Measurements from ENCODE around the gene KIAA1671.

KIAA1671 gene

DNA sequence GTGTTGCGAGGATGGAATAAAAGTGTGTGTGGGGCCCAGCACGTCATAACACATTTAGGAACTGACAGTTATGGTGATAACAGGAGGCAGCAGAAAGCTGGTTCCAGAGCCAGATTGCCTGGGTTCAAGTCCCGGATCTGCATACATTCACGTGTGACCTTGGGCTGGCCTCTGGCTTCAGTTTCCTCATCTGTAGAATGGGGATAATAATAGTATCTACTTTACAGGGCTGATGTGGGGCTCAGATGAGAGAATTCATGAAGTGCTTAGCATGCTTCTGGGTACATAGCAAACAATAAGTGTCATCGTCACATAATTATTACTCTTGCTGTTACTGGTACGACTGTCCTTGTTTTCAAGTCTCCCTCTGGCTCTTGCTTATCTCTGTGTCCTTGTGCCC is 97.3 kb downstream of the KIAA1671 start:
- no peak overlapping the region for H3K27ac ChIP-seq
- DNase-seq (ENCODE audit: low spot score): no peak
- ChIA-PET POLR2A (ENCODE audit: low non-redundant PET) (no interaction called here), CTCF (interaction anchor here (0.6 to 1.7 kb wide), 4 partner anchors 20 to 117 kb away, joined by 3 to 6 read pairs (median 4); no protein-coding TSS in a partner anchor)
- TF ChIP-seq, protein P1, sequence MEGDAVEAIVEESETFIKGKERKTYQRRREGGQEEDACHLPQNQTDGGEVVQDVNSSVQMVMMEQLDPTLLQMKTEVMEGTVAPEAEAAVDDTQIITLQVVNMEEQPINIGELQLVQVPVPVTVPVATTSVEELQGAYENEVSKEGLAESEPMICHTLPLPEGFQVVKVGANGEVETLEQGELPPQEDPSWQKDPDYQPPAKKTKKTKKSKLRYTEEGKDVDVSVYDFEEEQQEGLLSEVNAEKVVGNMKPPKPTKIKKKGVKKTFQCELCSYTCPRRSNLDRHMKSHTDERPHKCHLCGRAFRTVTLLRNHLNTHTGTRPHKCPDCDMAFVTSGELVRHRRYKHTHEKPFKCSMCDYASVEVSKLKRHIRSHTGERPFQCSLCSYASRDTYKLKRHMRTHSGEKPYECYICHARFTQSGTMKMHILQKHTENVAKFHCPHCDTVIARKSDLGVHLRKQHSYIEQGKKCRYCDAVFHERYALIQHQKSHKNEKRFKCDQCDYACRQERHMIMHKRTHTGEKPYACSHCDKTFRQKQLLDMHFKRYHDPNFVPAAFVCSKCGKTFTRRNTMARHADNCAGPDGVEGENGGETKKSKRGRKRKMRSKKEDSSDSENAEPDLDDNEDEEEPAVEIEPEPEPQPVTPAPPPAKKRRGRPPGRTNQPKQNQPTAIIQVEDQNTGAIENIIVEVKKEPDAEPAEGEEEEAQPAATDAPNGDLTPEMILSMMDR (conservative IDR thresholded peaks at IDR 0.05; ENCODE audit: low read depth): no peak

DNA sequence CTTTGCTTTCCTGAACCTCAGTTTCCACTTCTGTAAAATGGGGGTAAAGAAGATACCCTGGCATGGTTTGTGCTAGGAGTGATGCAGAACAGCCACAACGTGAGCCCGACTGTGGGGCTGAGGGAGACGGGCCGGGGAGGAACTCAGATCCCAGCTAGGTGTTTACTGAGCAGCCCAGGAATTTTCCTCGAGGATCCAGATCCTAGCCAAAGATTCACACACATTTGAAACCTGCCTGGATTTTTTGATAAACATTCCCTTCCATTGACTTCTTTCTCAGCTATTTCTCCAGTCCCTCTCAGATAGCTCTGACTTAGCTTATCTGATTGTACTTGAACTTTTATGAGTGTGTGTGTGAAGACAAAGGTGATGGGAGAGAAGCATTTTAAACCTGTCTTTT is 98.0 kb downstream of the KIAA1671 start:
- TF ChIP-seq, protein P1 (conservative IDR thresholded peaks at IDR 0.05; ENCODE audit: low read depth): no peak
- ChIA-PET POLR2A (ENCODE audit: low non-redundant PET) (interaction anchor here (0.7 kb wide), 1 partner anchor 10 kb away, joined by 3 read pairs; no protein-coding TSS in a partner anchor), CTCF (interaction anchor here (0.6 to 1.2 kb wide), 4 partner anchors 112 to 461 kb away, joined by 3 to 5 read pairs (median 3); no protein-coding TSS in a partner anchor)
- DNase-seq (ENCODE audit: low spot score): no peak
- H3K27ac ChIP-seq: no peak overlapping the region

DNA sequence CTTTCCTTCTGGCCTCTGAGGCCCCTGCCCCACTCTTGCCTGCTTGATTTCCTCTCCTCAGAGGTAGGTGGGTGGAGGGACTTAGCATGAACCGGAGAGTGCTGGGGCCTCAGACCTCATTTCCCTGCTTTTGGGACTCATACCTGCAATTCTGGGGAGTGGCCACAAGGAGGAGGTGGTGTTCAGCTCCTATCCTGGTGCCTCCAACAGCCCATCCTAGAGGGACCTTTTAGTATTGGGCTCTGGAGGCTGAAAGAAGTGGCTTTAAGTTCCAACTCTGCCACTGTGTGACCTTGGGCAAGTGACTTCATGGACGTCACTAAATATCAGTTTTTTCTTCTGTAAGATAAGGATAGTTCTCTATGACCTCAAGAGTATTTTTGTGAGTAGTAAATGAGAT is 98.6 kb downstream of the KIAA1671 start:
- ChIA-PET POLR2A (ENCODE audit: low non-redundant PET) (no interaction called here), CTCF (interaction anchor here (0.6 to 1.2 kb wide), 3 partner anchors 113 to 462 kb away, joined by 3 to 5 read pairs (median 3); no protein-coding TSS in a partner anchor)
- H3K27ac ChIP-seq: no peak overlapping the region
- TF ChIP-seq, protein P1 (conservative IDR thresholded peaks at IDR 0.05; ENCODE audit: low read depth): peak; percentile 36
- no peak for DNase-seq (ENCODE audit: low spot score)

DNA sequence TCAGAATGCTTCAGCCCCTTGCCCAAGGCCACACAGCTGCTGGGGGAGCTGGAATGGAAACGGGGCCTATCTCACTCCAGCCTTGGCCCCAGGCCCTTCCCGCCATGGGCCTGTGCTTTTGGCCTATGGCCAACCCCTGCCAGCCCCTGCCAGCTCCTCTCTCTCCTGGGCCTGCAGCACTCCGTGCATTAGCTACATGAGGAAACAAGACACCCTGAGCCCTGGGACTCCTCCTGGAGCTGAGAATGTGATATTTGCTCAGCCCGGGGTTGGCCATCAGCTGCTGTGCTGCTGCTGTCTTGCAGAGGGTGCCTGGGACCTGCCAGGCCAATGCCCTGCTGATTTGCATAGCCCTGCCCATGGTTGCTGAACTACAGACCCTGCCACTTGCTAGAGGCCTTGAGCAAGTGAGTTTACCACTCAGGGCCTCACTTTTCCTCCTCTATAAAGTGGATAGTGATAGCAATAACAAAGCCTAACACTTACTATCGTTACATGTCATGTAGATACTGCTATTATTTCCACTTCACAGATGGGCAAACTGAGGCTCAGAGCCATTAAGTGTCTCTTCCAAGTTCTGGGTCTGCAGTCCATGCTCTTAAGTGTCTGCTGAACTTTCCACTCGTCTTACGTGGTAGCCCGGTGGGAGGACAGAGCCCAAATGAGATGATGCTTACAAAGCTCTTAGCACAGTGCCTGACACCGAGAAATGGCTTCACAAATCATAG is 99.6 kb downstream of the KIAA1671 start:
- POLR2A ChIA-PET (ENCODE audit: low non-redundant PET): no interaction called here
- CTCF ChIA-PET: interaction anchor here (0.6 to 0.7 kb wide), 2 partner anchors 69 to 76 kb away, joined by 3 to 4 read pairs; no protein-coding TSS in a partner anchor
- DNase-seq (ENCODE audit: low spot score): no peak
- peak overlapping the region; percentile 56 for H3K27ac ChIP-seq
- TF ChIP-seq, protein P1 (conservative IDR thresholded peaks at IDR 0.05; ENCODE audit: low read depth): no peak

DNA sequence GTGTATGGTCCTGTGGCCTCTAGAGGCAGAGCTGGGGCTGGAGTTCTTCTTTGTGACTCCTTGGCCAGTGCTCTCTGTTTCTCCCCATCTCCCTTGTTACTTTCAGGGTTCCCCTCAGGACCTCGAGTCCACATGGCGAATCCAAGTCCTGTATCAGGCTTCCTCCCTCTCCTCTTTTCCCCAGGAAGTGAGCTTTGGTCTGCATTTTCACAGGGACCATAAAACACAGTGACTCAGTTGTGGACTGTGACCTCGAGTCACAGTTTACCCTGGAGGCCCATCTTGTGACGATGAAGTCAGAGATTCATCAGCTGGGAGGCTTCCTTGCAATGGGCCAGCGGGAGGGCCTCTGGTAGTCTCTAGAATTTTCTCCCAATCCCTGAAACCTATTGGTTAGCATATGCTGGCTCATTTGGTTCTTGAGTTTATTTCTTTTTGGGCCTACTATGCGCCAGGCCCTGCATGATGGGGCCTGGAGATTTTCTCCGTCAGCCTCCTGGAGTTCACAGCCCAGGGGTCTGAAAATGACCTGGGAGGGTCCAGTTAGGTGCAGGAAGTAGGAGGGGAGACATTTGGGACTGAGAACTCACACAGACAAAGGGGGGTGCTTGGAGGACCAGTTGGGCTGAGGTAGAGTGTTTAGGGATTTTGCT is 100.8 kb downstream of the KIAA1671 start:
- DNase-seq (ENCODE audit: low spot score): no peak
- H3K27ac ChIP-seq: peak overlapping the region; percentile 24
- TF ChIP-seq, protein P1 (conservative IDR thresholded peaks at IDR 0.05; ENCODE audit: low read depth): no peak
- ChIA-PET POLR2A (ENCODE audit: low non-redundant PET) (no interaction called here), CTCF (no interaction called here)

GRCh38 chr22:25054943-25055511 is 102.5 kb downstream of the KIAA1671 start:
- peak overlapping the region; percentile 53 for H3K27ac ChIP-seq
- TF ChIP-seq, protein P1 (conservative IDR thresholded peaks at IDR 0.05; ENCODE audit: low read depth): no peak
- no peak for DNase-seq (ENCODE audit: low spot score)
- CTCF ChIA-PET: no interaction called here
- POLR2A ChIA-PET (ENCODE audit: low non-redundant PET): no interaction called here
